Astrocyte (in vitro differentiated cells and primary cell): ENCODE measurements around the gene SLC25A46.

Experiments used
- EZH2 ChIP-seq: IDR thresholded peaks from 2 replicates; pipeline ENCODE4 v1.6.1; 2012; ENCODE audit warnings: mild to moderate bottlenecking, low read length, inconsistent platforms; ENCODE audit not compliant: insufficient read depth
- TF ChIP-seq, protein P1 (sequence below): IDR thresholded peaks from 2 replicates; pipeline ENCODE4 v1.5.1; 2011; ENCODE audit warnings: low read depth, mild to moderate bottlenecking, inconsistent platforms, low read length, moderate library complexity; ENCODE audit not compliant: insufficient read depth

DNA sequence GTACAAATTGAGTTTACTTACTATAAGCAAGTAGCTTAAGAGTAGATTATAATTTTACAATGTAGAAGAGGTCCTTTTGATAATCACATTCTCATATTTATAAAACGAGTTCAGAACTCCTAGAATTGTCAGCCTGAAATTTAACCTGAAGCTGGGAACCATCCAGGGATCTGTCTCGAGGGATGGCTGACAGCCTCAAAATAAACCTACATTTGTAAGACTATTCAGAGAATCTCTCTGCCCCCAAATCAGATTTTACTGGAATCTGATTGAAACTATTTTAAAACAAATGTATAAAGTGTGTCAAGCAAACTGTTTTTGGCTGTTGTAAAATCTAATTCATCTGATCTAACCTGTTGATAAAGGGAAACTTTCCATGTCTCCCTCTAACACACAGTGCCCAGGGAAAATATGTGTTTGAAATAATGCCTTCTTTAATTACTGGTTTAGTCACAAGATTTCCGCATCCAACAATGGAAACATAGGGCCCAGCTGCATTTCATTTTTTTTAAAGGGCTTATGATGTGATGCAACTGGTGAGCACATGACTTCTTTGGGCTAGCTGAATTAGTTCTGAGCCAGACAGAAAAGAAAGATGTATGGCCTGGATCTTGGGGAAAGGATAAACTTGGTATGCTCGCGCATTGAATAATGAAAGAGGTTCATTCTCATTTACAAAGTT is 30.3 kb downstream of the SLC25A46 start:
- TF ChIP-seq, protein P1, sequence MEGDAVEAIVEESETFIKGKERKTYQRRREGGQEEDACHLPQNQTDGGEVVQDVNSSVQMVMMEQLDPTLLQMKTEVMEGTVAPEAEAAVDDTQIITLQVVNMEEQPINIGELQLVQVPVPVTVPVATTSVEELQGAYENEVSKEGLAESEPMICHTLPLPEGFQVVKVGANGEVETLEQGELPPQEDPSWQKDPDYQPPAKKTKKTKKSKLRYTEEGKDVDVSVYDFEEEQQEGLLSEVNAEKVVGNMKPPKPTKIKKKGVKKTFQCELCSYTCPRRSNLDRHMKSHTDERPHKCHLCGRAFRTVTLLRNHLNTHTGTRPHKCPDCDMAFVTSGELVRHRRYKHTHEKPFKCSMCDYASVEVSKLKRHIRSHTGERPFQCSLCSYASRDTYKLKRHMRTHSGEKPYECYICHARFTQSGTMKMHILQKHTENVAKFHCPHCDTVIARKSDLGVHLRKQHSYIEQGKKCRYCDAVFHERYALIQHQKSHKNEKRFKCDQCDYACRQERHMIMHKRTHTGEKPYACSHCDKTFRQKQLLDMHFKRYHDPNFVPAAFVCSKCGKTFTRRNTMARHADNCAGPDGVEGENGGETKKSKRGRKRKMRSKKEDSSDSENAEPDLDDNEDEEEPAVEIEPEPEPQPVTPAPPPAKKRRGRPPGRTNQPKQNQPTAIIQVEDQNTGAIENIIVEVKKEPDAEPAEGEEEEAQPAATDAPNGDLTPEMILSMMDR, result no peak
- no peak for TF ChIP-seq EZH2
